Measurements from ENCODE around the gene PSAP. TPM values are rescaled to one million over a fixed set of nuclear protein-coding genes. Genes with fewer than 3 reads are reported as not detected.

The PSAP gene
- total RNA-seq, 2 donors from 2014 or later: 1,144 to 1,344 TPM

GRCh38 chr10:71766717-71767419 lies 84.2 kb downstream of the PSAP start:
- intact Hi-C loops (cut with DNase I): no loop called here
- no peak for DNase-seq (ENCODE audit: low spot score)
- no peaks in the 10 kb centered on the region for H3K36me3 ChIP-seq
- 52% methylated on average over 10 of the region's 10 CpGs for WGBS
- no peaks in the 10 kb centered on the region for H3K4me1 ChIP-seq (replicated peaks)
- TF ChIP-seq POLR2AphosphoS5 (IDR thresholded peaks at IDR 0.05): peak; percentile 16
- no peak for TF ChIP-seq POLR2A (IDR thresholded peaks at IDR 0.05)
- no peaks in the 10 kb centered on the region for H3K27me3 ChIP-seq (replicated peaks; ENCODE audit: insufficient read depth)
- no peaks in the 10 kb centered on the region for H3K9me3 ChIP-seq
- H3K27ac ChIP-seq: peak overlapping the region; percentile 53 to 86
- H3K4me3 ChIP-seq: no peak overlapping the region

Small RNA genes lying within 50 kb of the gene (microRNA-seq; reads per million reads assigned to microRNA genes)
- not detected for gene MIR7152

Small RNA genes lying within 50 kb of the gene (small RNA-seq; reads per million reads assigned to genes)
- gene MIR7152: 0 reads per million in 2 donors
- 0 reads per million in 2 donors for gene RNU7-38P

Other genes with a start within 250 kb of the PSAP start
- gene C10orf105, start 131.5 kb downstream of the PSAP start, total RNA-seq: under 1 TPM in 1 of 2 donors, not detected in 1; 0.11 TPM
- 10 to 100 TPM; 23.1 to 40.2 TPM for gene VSIR, start 77.7 kb downstream of the PSAP start, total RNA-seq
- gene CHST3, start 113.1 kb upstream of the PSAP start, total RNA-seq: 100 to 1,000 TPM in 1 of 2 donors, 10 to 100 TPM in 1; 16.5 to 197 TPM
- 100 to 1,000 TPM in 1 of 2 donors, 1 to 10 TPM in 1; 5.1 to 163 TPM for gene SPOCK2, start 237.3 kb upstream of the PSAP start, total RNA-seq

All from prostate gland (tissue), 2 donors.